ENCODE measurements around the gene GPR42. TPM values are rescaled to one million over a fixed set of nuclear protein-coding genes. Genes with fewer than 3 reads are reported as not detected.
"Not testable (repeated sequence)": the region's sequence is repeated elsewhere in the genome, so short reads cannot be mapped to it uniquely, and the experiment has no call there.

Gene GPR42
- total RNA-seq, 1 experiment from 2014 or later: not detected

DNA sequence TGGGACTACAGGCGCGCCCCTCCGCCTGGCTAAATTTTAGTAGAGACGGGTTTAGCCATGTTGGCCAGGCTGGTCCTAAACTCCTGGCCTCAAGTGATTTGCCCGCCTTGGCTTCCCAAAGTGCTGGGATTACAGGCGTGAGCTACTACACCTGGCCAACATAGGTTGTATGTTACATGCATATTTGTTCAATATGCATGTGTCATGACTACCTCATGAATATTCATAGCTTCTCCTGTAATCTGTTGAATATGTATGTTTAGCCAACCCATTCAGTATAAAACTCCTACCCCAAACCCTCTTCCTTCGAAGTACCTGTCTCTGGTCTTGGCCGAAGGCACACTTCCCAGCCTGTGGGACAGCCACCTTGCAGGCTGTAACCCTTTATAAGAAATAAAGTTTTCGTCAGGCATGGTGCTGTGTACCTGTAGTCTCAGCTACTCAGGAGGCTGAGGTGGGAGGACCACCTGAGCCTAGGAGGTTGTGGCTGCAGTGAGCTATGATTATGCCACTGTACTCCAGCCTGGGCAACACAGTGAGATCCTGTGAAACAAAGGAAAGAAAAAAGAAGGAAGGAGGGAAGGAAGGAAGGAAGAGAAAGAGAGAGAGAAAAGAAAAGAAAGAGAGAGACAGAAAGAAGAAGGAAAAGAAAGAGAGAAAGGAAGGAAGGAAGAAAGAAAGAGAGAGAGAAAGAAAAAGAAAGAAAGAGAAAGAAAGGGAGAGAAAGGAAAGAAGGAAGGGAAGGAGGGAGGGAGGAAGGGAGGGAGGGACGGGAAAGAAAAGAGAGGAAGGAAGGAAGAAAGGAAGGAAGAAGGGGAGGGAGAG, 29.3 kb downstream of the GPR42 start:
- H3K4me3 Mint-ChIP-seq (ENCODE audit: unreplicated experiment): no peak overlapping the region
- TF ChIP-seq, protein P1, sequence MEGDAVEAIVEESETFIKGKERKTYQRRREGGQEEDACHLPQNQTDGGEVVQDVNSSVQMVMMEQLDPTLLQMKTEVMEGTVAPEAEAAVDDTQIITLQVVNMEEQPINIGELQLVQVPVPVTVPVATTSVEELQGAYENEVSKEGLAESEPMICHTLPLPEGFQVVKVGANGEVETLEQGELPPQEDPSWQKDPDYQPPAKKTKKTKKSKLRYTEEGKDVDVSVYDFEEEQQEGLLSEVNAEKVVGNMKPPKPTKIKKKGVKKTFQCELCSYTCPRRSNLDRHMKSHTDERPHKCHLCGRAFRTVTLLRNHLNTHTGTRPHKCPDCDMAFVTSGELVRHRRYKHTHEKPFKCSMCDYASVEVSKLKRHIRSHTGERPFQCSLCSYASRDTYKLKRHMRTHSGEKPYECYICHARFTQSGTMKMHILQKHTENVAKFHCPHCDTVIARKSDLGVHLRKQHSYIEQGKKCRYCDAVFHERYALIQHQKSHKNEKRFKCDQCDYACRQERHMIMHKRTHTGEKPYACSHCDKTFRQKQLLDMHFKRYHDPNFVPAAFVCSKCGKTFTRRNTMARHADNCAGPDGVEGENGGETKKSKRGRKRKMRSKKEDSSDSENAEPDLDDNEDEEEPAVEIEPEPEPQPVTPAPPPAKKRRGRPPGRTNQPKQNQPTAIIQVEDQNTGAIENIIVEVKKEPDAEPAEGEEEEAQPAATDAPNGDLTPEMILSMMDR (IDR thresholded peaks at IDR 0.05; ENCODE audit: unreplicated experiment): no peak
- no TSS peak for BruUV-seq (replicated peaks)
- H3K9me3 Mint-ChIP-seq (ENCODE audit: unreplicated experiment): no peaks in the 10 kb centered on the region
- intact Hi-C loops (cut with micrococcal nuclease): no loop called here
- ChIA-PET CTCF (interaction anchor here (0.6 to 0.7 kb wide), 2 partner anchors 13 to 70 kb away, joined by 3 to 5 read pairs; no protein-coding TSS in a partner anchor), POLR2A (no interaction called here)
- H3K27ac Mint-ChIP-seq (ENCODE audit: low read depth, unreplicated experiment): no peak overlapping the region
- no peaks in the 10 kb centered on the region for H3K36me3 Mint-ChIP-seq (ENCODE audit: insufficient read depth, unreplicated experiment)
- DNase-seq (ENCODE audit: unreplicated experiment): no peak
- H3K4me1 Mint-ChIP-seq (ENCODE audit: insufficient read depth, unreplicated experiment): peaks cover 4% of the 10 kb centered on the region
- H3K27me3 Mint-ChIP-seq (ENCODE audit: insufficient read depth, unreplicated experiment): peaks cover 24% of the 10 kb centered on the region

DNA sequence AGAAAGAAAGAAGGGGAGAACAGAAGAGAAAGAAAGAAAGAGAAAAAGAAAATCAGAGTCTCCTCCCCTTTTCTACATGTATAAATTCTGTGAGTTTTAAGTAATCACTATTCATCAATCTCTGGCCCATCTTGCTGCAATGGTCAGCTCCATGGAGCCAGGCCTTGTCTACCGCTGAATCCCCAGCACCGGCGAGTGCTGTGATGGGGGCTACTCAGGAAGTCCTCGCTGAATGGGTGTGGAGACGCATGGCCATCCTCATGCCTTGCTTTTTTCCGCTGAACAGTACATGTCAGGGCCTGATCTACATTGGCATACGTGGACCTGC, 29.9 kb downstream of the GPR42 start:
- POLR2A ChIA-PET: interaction anchor here (0.7 kb wide), 1 partner anchor 26 kb away, joined by 5 read pairs; no protein-coding TSS in a partner anchor
- CTCF ChIA-PET: interaction anchor here (0.6 kb wide), 1 partner anchor 69 kb away, joined by 3 read pairs; no protein-coding TSS in a partner anchor
- no TSS peak for BruUV-seq (replicated peaks)
- no peaks in the 10 kb centered on the region for H3K9me3 Mint-ChIP-seq (ENCODE audit: unreplicated experiment)
- peaks cover 24% of the 10 kb centered on the region for H3K27me3 Mint-ChIP-seq (ENCODE audit: insufficient read depth, unreplicated experiment)
- no peak overlapping the region for H3K27ac Mint-ChIP-seq (ENCODE audit: low read depth, unreplicated experiment)
- TF ChIP-seq, protein P1 (IDR thresholded peaks at IDR 0.05; ENCODE audit: unreplicated experiment): no peak
- H3K4me1 Mint-ChIP-seq (ENCODE audit: insufficient read depth, unreplicated experiment): peaks cover 6% of the 10 kb centered on the region
- H3K4me3 Mint-ChIP-seq (ENCODE audit: unreplicated experiment): no peak overlapping the region
- H3K36me3 Mint-ChIP-seq (ENCODE audit: insufficient read depth, unreplicated experiment): no peaks in the 10 kb centered on the region
- intact Hi-C loops (cut with micrococcal nuclease): no loop called here
- DNase-seq (ENCODE audit: unreplicated experiment): no peak

DNA sequence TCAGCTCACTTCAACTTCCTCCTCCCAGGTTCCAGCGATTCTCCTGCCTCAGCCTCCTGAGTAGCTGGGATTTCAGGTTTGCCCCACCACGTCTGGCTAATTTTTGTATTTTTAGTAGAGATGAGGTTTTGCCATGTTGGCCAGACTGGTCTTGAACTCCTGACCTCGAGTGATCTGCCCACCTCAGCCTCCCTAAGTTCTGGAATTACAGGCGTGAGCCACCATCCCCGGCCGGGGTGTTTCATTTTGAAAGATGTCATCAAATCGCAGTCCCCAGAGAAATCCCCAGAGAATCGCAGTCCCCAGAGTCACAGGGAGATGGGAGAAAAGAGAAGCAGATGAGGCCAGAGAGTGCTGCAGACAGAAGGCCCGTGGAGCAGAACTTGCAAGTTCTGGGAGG, 30.5 kb downstream of the GPR42 start:
- H3K27ac Mint-ChIP-seq (ENCODE audit: low read depth, unreplicated experiment); DNase-seq (ENCODE audit: unreplicated experiment); H3K4me3 Mint-ChIP-seq (ENCODE audit: unreplicated experiment); H3K4me1 Mint-ChIP-seq (ENCODE audit: insufficient read depth, unreplicated experiment); H3K36me3 Mint-ChIP-seq (ENCODE audit: insufficient read depth, unreplicated experiment); BruUV-seq (replicated peaks); H3K9me3 Mint-ChIP-seq (ENCODE audit: unreplicated experiment); CTCF ChIA-PET; intact Hi-C loops (cut with micrococcal nuclease): not testable (repeated sequence)
- peaks cover 24% of the 10 kb centered on the region for H3K27me3 Mint-ChIP-seq (ENCODE audit: insufficient read depth, unreplicated experiment)
- POLR2A ChIA-PET: interaction anchor here (0.7 kb wide), 1 partner anchor 27 kb away, joined by 5 read pairs; no protein-coding TSS in a partner anchor

DNA sequence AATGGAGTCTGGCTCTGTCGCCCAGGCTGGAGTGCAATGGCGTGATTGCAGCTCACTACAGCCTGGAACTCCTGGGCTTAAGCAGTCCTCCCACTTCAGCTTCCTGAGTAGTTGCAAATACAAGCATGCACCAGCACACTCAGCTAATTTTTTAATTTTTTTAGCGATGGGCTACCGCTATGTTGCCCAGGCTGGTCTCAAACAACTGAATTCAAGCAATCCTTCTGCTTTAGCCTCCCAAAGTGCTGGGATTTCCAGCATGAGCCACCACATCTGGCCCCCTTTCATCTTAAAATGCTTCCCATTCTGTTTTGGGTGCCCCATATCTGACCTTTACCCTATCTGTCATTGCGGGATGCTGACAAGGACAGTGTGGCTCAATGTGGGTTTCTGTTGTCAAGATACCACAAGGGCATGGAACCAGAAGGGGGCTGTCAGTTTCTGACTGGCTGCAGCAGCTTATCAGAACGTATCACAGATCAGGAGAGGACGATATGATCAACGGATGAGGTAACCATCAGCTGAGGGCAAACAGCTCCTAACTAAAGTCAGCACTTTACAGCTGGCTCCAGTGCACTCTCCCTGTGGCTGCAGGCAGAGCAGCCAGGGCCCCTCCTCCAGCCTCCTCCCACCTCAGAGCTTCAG, 32.4 kb downstream of the GPR42 start:
- Mint-ChIP-seq H3K36me3 (ENCODE audit: insufficient read depth, unreplicated experiment) (no peaks in the 10 kb centered on the region), H3K4me3 (ENCODE audit: unreplicated experiment) (no peak overlapping the region), H3K27ac (ENCODE audit: low read depth, unreplicated experiment) (no peak overlapping the region), H3K4me1 (ENCODE audit: insufficient read depth, unreplicated experiment) (peaks cover 6% of the 10 kb centered on the region), H3K9me3 (ENCODE audit: unreplicated experiment) (no peaks in the 10 kb centered on the region), H3K27me3 (ENCODE audit: insufficient read depth, unreplicated experiment) (peaks cover 26% of the 10 kb centered on the region)
- TF ChIP-seq, protein P1 (IDR thresholded peaks at IDR 0.05; ENCODE audit: unreplicated experiment): no peak
- intact Hi-C loops (cut with micrococcal nuclease): no loop called here
- CTCF ChIA-PET: interaction anchor here (0.6 to 1.9 kb wide), 2 partner anchors 13 to 65 kb away, joined by 3 to 6 read pairs; no protein-coding TSS in a partner anchor
- BruUV-seq (replicated peaks): no TSS peak
- POLR2A ChIA-PET: no interaction called here
- no peak for DNase-seq (ENCODE audit: unreplicated experiment)
